HEK293 (cell line): ENCODE measurements around the gene MPZL1.
A peak's percentile ranks its signal among the peaks of the same experiment; 100 is the strongest.
"Not testable (repeated sequence)": the region's sequence is repeated elsewhere in the genome, so short reads cannot be mapped to it uniquely, and the experiment has no call there.

ENCODE experiments used
- FEZF1 ChIP-seq: fragments of 450-650 bp; formaldehyde crosslinking; IDR thresholded peaks from 2 replicates; pipeline ENCODE4 v1.5.1; 2016; ENCODE audit warnings: missing biosample characterization, missing genetic modification characterization
- SP7 ChIP-seq: fragments of 450-650 bp; formaldehyde crosslinking; IDR thresholded peaks from 2 replicates; pipeline ENCODE4 v1.5.1; 2016; ENCODE audit warnings: missing biosample characterization, missing genetic modification characterization
- TRIM28 ChIP-seq: IDR thresholded peaks from 2 replicates; pipeline ENCODE4 v1.6.1; 2011; ENCODE audit warnings: low read length, control low read depth, borderline replicate concordance
- ZBTB21 ChIP-seq: fragments of 450-650 bp; formaldehyde crosslinking; IDR thresholded peaks from 2 replicates; pipeline ENCODE4 v1.5.1; 2017; ENCODE audit warnings: missing biosample characterization, missing genetic modification characterization
- ZBTB44 ChIP-seq: fragments of 450-650 bp; IDR thresholded peaks from 2 replicates; pipeline ENCODE4 v1.5.1; 2018; ENCODE audit warnings: missing biosample characterization, mild to moderate bottlenecking, missing genetic modification characterization
- ZNF112 ChIP-seq: fragments of 450-650 bp; formaldehyde crosslinking; IDR thresholded peaks from 2 replicates; pipeline ENCODE4 v1.5.0; 2017; ENCODE audit warnings: missing biosample characterization, missing genetic modification characterization
- ZNF175 ChIP-seq: fragments of 450-650 bp; formaldehyde crosslinking; IDR thresholded peaks from 2 replicates; pipeline ENCODE4 v1.5.1; 2016; ENCODE audit warnings: missing biosample characterization, missing genetic modification characterization
- ZNF274 ChIP-seq, 2 experiments: fragments of 200-500 bp in 1 of 2; fragments of 450-650 bp in 1 of 2; sonication (Bioruptor generic) in 1 of 2; formaldehyde crosslinking in 1 of 2; IDR thresholded peaks; 2 replicates each; pipeline versions ENCODE4 v1.5.1 to v1.6.1; 2014 to 2016; ENCODE audit warnings: borderline replicate concordance in 1 of 2, inconsistent platforms in 1 of 2, low read length in 1 of 2, missing biosample characterization in 1 of 2, missing genetic modification characterization in 1 of 2
- TF ChIP-seq, protein P1 (sequence below): fragments of 450-650 bp; formaldehyde crosslinking; IDR thresholded peaks from 2 replicates; pipeline ENCODE4 v1.5.1; 2016; ENCODE audit warnings: missing biosample characterization, missing genetic modification characterization
- TF ChIP-seq, protein P2 (sequence below): fragments of 450-650 bp; formaldehyde crosslinking; IDR thresholded peaks from 2 replicates; pipeline ENCODE4 v1.5.1; 2016; ENCODE audit warnings: missing biosample characterization, missing genetic modification characterization
- TF ChIP-seq, protein P3 (sequence below): fragments of 450-650 bp; formaldehyde crosslinking; IDR thresholded peaks from 2 replicates; pipeline ENCODE4 v1.5.1; 2017; ENCODE audit warnings: missing biosample characterization, missing genetic modification characterization
- TF ChIP-seq, protein P4 (sequence below): fragments of 450-650 bp; formaldehyde crosslinking; IDR thresholded peaks from 2 replicates; pipeline ENCODE4 v1.5.1; 2016; ENCODE audit warnings: missing biosample characterization, missing genetic modification characterization, low read depth

DNA sequence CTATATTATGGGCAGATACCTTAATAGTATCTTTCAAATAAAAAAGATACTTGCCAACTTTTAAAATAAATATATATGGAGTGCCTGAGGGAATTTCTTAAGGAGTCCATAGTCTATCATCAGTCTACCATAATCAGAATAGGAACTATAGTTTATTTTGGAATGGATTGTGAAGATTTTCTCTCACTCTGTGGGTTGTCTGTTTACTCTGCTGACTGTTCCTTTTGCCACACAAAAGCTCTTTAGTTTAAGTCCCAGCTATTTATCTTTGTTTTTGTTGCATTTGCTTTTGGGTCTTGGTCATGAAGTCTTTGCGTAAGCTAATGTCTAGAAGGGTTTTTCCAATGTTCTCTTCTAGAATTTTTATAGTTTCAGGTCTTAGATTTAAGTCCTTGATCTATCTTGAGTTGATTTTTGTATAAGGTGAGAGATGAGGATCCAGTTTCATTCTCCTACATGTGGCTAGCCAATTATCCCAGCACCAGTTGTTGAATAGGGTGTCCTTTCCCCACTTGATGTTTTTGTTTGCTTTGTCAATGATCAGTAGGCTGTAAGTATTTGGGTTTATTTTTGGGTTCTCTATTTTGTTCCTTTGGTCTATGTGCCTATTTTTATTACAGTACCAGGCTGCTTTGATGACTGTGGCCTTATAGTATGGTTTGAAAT lies 20.7 kb downstream of the MPZL1 start:
- TF ChIP-seq, protein P1, sequence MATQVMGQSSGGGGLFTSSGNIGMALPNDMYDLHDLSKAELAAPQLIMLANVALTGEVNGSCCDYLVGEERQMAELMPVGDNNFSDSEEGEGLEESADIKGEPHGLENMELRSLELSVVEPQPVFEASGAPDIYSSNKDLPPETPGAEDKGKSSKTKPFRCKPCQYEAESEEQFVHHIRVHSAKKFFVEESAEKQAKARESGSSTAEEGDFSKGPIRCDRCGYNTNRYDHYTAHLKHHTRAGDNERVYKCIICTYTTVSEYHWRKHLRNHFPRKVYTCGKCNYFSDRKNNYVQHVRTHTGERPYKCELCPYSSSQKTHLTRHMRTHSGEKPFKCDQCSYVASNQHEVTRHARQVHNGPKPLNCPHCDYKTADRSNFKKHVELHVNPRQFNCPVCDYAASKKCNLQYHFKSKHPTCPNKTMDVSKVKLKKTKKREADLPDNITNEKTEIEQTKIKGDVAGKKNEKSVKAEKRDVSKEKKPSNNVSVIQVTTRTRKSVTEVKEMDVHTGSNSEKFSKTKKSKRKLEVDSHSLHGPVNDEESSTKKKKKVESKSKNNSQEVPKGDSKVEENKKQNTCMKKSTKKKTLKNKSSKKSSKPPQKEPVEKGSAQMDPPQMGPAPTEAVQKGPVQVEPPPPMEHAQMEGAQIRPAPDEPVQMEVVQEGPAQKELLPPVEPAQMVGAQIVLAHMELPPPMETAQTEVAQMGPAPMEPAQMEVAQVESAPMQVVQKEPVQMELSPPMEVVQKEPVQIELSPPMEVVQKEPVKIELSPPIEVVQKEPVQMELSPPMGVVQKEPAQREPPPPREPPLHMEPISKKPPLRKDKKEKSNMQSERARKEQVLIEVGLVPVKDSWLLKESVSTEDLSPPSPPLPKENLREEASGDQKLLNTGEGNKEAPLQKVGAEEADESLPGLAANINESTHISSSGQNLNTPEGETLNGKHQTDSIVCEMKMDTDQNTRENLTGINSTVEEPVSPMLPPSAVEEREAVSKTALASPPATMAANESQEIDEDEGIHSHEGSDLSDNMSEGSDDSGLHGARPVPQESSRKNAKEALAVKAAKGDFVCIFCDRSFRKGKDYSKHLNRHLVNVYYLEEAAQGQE (tag by site-specific recombination), result not testable (repeated sequence)
- TF ChIP-seq, protein P2, sequence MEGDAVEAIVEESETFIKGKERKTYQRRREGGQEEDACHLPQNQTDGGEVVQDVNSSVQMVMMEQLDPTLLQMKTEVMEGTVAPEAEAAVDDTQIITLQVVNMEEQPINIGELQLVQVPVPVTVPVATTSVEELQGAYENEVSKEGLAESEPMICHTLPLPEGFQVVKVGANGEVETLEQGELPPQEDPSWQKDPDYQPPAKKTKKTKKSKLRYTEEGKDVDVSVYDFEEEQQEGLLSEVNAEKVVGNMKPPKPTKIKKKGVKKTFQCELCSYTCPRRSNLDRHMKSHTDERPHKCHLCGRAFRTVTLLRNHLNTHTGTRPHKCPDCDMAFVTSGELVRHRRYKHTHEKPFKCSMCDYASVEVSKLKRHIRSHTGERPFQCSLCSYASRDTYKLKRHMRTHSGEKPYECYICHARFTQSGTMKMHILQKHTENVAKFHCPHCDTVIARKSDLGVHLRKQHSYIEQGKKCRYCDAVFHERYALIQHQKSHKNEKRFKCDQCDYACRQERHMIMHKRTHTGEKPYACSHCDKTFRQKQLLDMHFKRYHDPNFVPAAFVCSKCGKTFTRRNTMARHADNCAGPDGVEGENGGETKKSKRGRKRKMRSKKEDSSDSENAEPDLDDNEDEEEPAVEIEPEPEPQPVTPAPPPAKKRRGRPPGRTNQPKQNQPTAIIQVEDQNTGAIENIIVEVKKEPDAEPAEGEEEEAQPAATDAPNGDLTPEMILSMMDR, result not testable (repeated sequence)
- TF ChIP-seq SP7 (tag by site-specific recombination); ZNF112 (tag by site-specific recombination); ZNF274 (IDR thresholded peaks at IDR 0.05; ENCODE audit: low read length); ZNF274 (tag by site-specific recombination; IDR thresholded peaks at IDR 0.05; ENCODE audit: borderline replicate concordance); ZNF175 (tag by site-specific recombination); TRIM28; ZBTB21; ZBTB44: not testable (repeated sequence)
- TF ChIP-seq, protein P3, sequence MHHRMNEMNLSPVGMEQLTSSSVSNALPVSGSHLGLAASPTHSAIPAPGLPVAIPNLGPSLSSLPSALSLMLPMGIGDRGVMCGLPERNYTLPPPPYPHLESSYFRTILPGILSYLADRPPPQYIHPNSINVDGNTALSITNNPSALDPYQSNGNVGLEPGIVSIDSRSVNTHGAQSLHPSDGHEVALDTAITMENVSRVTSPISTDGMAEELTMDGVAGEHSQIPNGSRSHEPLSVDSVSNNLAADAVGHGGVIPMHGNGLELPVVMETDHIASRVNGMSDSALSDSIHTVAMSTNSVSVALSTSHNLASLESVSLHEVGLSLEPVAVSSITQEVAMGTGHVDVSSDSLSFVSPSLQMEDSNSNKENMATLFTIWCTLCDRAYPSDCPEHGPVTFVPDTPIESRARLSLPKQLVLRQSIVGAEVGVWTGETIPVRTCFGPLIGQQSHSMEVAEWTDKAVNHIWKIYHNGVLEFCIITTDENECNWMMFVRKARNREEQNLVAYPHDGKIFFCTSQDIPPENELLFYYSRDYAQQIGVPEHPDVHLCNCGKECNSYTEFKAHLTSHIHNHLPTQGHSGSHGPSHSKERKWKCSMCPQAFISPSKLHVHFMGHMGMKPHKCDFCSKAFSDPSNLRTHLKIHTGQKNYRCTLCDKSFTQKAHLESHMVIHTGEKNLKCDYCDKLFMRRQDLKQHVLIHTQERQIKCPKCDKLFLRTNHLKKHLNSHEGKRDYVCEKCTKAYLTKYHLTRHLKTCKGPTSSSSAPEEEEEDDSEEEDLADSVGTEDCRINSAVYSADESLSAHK, result not testable (repeated sequence)
- TF ChIP-seq FEZF1 (tag by site-specific recombination), result peak; percentile 94
- TF ChIP-seq, protein P4, sequence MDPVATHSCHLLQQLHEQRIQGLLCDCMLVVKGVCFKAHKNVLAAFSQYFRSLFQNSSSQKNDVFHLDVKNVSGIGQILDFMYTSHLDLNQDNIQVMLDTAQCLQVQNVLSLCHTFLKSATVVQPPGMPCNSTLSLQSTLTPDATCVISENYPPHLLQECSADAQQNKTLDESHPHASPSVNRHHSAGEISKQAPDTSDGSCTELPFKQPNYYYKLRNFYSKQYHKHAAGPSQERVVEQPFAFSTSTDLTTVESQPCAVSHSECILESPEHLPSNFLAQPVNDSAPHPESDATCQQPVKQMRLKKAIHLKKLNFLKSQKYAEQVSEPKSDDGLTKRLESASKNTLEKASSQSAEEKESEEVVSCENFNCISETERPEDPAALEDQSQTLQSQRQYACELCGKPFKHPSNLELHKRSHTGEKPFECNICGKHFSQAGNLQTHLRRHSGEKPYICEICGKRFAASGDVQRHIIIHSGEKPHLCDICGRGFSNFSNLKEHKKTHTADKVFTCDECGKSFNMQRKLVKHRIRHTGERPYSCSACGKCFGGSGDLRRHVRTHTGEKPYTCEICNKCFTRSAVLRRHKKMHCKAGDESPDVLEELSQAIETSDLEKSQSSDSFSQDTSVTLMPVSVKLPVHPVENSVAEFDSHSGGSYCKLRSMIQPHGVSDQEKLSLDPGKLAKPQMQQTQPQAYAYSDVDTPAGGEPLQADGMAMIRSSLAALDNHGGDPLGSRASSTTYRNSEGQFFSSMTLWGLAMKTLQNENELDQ (tag by site-specific recombination), result not testable (repeated sequence)
